DND-41 (cell line): ENCODE results near the gene PAM.

ENCODE experiments used
- ATAC-seq: fragments of 200-7000 bp; cut with Tn5 transposase; 3 replicates; pipeline ENCODE4 v1.9.1; 2021; ENCODE audit warnings: low read depth; ENCODE audit not compliant: insufficient read depth
- DNase-seq: peaks from one replicate; pipeline ENCODE4 v3.0.0-alpha.2; 2020
- H2AFZ ChIP-seq: 2 replicates; pipeline ENCODE4 v1.6.0; 2012; ENCODE audit warnings: low read depth, low read length
- H3K27ac ChIP-seq: 2 replicates; pipeline ENCODE4 v1.5.1; 2012; ENCODE audit warnings: low read length, inconsistent platforms
- H3K27me3 ChIP-seq: fragments of 200-600 bp; sonication (generic); 2 replicates; pipeline ENCODE4 v1.6.0; 2012; ENCODE audit warnings: low read length, mild to moderate bottlenecking, inconsistent platforms; ENCODE audit not compliant: insufficient read depth, poor library complexity
- H3K36me3 ChIP-seq: 2 replicates; pipeline ENCODE4 v1.5.1; 2012; ENCODE audit warnings: low read length, inconsistent platforms; ENCODE audit not compliant: insufficient read depth
- H3K4me1 ChIP-seq: 2 replicates; pipeline ENCODE4 v1.5.1; 2012; ENCODE audit warnings: mild to moderate bottlenecking, low read length; ENCODE audit not compliant: insufficient read depth
- H3K4me2 ChIP-seq: 2 replicates; pipeline ENCODE4 v1.6.0; 2012; ENCODE audit warnings: mild to moderate bottlenecking, moderate library complexity, low read length, inconsistent platforms; ENCODE audit not compliant: insufficient read depth
- H3K4me3 ChIP-seq, 2 experiments: fragments of 200-600 bp in 1 of 2; shearing (Covaris generic) in 1 of 2; 2 replicates each; pipeline ENCODE4 v1.5.1; 2012 to 2016; ENCODE audit warnings: inconsistent platforms in 2 of 2, low read length in 2 of 2, mild to moderate bottlenecking in 2 of 2, low read depth in 1 of 2, moderate library complexity in 1 of 2
- H3K79me2 ChIP-seq: 2 replicates; pipeline ENCODE4 v1.6.0; 2012; ENCODE audit warnings: low read length, inconsistent platforms; ENCODE audit not compliant: insufficient read depth
- H3K9ac ChIP-seq: 2 replicates; pipeline ENCODE4 v1.6.0; 2012; ENCODE audit warnings: low read depth, mild to moderate bottlenecking, inconsistent platforms, low read length, moderate library complexity
- H3K9me3 ChIP-seq: 2 replicates; pipeline ENCODE4 v1.5.1; 2012; ENCODE audit warnings: low read length, moderate library complexity, mild to moderate bottlenecking, inconsistent platforms; ENCODE audit not compliant: insufficient read depth, severe bottlenecking
- H4K20me1 ChIP-seq: 2 replicates; pipeline ENCODE4 v1.6.0; 2012; ENCODE audit warnings: low read length; ENCODE audit not compliant: insufficient read depth
- EZH2 ChIP-seq: IDR thresholded peaks from 3 replicates; pipeline ENCODE4 v1.6.1; 2012; ENCODE audit warnings: borderline replicate concordance, low read depth, mild to moderate bottlenecking, moderate library complexity, low read length, inconsistent platforms; ENCODE audit not compliant: severe bottlenecking
- TF ChIP-seq, protein P1 (sequence below): IDR thresholded peaks from 2 replicates; pipeline ENCODE4 v1.5.1; 2012; ENCODE audit warnings: borderline replicate concordance, low read length, moderate library complexity, mild to moderate bottlenecking; ENCODE audit not compliant: poor library complexity, severe bottlenecking; ENCODE audit errors: extremely low read depth

Gene PAM

DNA sequence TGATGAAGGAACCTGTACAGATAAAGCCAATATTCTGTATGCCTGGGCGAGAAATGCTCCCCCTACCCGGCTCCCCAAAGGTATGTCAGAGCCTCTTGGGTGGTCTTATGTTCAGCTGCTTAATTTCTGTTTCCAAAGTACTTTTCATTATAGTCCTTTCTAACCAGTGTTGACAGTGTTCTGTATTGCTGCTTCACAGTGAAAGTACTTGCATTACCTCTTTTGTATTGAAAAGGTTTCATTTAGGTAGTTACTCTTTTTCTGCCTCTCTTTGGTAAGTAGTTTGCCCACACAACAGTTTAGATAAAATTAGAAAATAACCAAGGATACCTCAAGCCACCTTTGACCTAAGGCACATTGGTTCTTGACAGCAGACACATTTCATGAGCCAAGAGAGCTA lies 169.9 kb downstream of the PAM start:
- H3K9me3 ChIP-seq: no peaks in the 10 kb centered on the region
- ATAC-seq: no peak
- no peaks in the 10 kb centered on the region for H3K36me3 ChIP-seq

GRCh38 chr5:102927007-102927406 lies 171.9 kb downstream of the PAM start:
- H3K9ac ChIP-seq: no peak overlapping the region
- no peaks in the 10 kb centered on the region for H3K27me3 ChIP-seq
- DNase-seq (no peak), ATAC-seq (no peak)
- H3K4me3 ChIP-seq: no peak overlapping the region
- no peak overlapping the region for H2AFZ ChIP-seq
- no peaks in the 10 kb centered on the region for H3K79me2 ChIP-seq
- H3K9me3 ChIP-seq: no peaks in the 10 kb centered on the region
- no peaks in the 10 kb centered on the region for H3K4me1 ChIP-seq
- H4K20me1 ChIP-seq: no peaks in the 10 kb centered on the region
- no peaks in the 10 kb centered on the region for H3K36me3 ChIP-seq
- H3K4me2 ChIP-seq: no peak overlapping the region
- TF ChIP-seq, protein P1, sequence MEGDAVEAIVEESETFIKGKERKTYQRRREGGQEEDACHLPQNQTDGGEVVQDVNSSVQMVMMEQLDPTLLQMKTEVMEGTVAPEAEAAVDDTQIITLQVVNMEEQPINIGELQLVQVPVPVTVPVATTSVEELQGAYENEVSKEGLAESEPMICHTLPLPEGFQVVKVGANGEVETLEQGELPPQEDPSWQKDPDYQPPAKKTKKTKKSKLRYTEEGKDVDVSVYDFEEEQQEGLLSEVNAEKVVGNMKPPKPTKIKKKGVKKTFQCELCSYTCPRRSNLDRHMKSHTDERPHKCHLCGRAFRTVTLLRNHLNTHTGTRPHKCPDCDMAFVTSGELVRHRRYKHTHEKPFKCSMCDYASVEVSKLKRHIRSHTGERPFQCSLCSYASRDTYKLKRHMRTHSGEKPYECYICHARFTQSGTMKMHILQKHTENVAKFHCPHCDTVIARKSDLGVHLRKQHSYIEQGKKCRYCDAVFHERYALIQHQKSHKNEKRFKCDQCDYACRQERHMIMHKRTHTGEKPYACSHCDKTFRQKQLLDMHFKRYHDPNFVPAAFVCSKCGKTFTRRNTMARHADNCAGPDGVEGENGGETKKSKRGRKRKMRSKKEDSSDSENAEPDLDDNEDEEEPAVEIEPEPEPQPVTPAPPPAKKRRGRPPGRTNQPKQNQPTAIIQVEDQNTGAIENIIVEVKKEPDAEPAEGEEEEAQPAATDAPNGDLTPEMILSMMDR: no peak
- TF ChIP-seq EZH2: no peak
- no peak overlapping the region for H3K27ac ChIP-seq

More for the DNA sequence above, 169.9 kb downstream of the PAM start:
- H2AFZ ChIP-seq: no peak overlapping the region
- DNase-seq: no peak
- H3K27ac ChIP-seq: no peak overlapping the region
- no peaks in the 10 kb centered on the region for H4K20me1 ChIP-seq
- no peaks in the 10 kb centered on the region for H3K27me3 ChIP-seq
- H3K9ac ChIP-seq: no peak overlapping the region
- no peak overlapping the region for H3K4me3 ChIP-seq
- TF ChIP-seq EZH2: no peak
- TF ChIP-seq, protein P1: no peak
- H3K79me2 ChIP-seq: no peaks in the 10 kb centered on the region
- H3K4me2 ChIP-seq: no peak overlapping the region
- H3K4me1 ChIP-seq: no peaks in the 10 kb centered on the region

DNA sequence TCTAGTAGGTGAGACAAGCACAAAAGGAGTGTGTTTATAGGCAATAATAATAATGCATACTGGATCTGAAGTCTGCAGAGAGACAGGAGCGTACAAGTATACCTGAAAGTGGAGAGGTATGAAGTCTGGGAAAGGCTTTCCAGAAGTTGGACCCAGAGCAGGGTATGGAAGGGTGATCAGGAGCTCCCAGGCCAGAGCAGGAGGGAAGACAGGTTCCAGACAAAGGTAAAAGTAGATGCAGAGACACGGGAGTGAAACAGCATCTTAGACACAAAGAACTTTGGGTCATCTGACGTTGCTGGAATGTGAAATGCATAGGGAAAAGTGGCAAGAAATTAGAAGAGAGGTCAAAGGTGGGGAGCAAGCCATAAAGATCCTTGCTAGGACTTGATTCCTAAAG lies 175.1 kb downstream of the PAM start:
- H3K27ac ChIP-seq: no peak overlapping the region
- H3K9ac ChIP-seq: no peak overlapping the region
- DNase-seq (no peak), ATAC-seq (no peak)
- H3K9me3 ChIP-seq: no peaks in the 10 kb centered on the region
- no peaks in the 10 kb centered on the region for H3K27me3 ChIP-seq
- H4K20me1 ChIP-seq: no peaks in the 10 kb centered on the region
- no peak for TF ChIP-seq EZH2
- TF ChIP-seq, protein P1: no peak
- H3K4me3 ChIP-seq: no peak overlapping the region
- H3K79me2 ChIP-seq: no peaks in the 10 kb centered on the region
- no peak overlapping the region for H2AFZ ChIP-seq
- H3K36me3 ChIP-seq: no peaks in the 10 kb centered on the region
- H3K4me2 ChIP-seq: no peak overlapping the region
- no peaks in the 10 kb centered on the region for H3K4me1 ChIP-seq

DNA sequence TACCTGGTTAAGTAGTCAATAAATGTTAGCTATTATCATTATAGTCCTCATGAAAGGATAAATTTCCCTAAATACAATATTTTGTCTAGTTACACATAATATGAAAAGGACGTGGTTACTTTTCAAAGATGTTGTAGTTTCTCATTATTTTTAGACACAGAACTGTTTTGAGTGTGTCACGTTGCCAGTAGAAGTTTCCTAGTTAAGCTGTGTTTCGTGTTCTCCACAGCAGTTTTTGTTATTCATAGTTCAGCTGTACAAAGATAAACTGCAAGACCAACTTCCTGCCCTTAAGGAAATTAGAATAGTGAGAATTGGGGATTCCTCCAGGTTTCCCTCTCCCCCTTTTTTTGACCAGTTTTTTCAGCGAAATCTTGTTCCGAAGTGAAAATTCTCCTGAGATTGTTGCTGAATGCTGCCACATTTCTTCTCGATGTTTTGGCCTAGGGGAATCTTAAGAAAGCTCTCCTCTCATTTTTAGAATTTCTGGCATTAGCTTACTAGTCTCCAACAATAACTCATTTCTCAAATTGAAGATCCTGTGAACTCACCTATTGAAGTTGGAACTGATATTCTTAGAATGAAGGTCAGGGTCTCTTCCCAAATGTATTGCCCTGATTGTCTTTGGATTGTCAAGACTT lies 176.1 kb downstream of the PAM start:
- Histone ChIP-seq H3K27ac (no peak overlapping the region), H3K4me2 (no peak overlapping the region), H3K79me2 (no peaks in the 10 kb centered on the region), H3K36me3 (no peaks in the 10 kb centered on the region), H3K4me3 (no peak overlapping the region), H3K4me1 (no peaks in the 10 kb centered on the region), H3K27me3 (no peaks in the 10 kb centered on the region), H4K20me1 (no peaks in the 10 kb centered on the region), H3K9ac (no peak overlapping the region), H2AFZ (no peak overlapping the region), H3K9me3 (no peaks in the 10 kb centered on the region)
- DNase-seq: no peak
- TF ChIP-seq EZH2: no peak
- TF ChIP-seq, protein P1: no peak
- no peak for ATAC-seq
